M059J (cell line): ENCODE measurements around the gene AGFG2. TPM values are rescaled to one million over a fixed set of nuclear protein-coding genes. Genes with fewer than 3 reads are reported as not detected.
"Not testable (repeated sequence)": the region's sequence is repeated elsewhere in the genome, so short reads cannot be mapped to it uniquely, and the experiment has no call there.

Source experiments
- DNase-seq: peaks from one replicate; pipeline ENCODE4 v3.0.0-alpha.2; 2012; ENCODE audit warnings: low read depth
- total RNA-seq: library from RNA; depleted of rRNA; stranded (reverse); fragments of >200 nt; shearing (Covaris generic); gene quantifications from 2 replicates; pipeline ENCODE4 v1.2.3, GENCODE V29; 2014

Gene AGFG2
- total RNA-seq, 1 experiment from 2014 or later = 24.0 TPM

GRCh38 chr7:100520138-100520537 is 18.9 kb upstream of the AGFG2 start:
- DNase-seq = no peak

- no peak for DNase-seq
Measured at GRCh38 chr7:100521076-100521475, 17.9 kb upstream of the AGFG2 start.

- DNase-seq = not testable (repeated sequence)
Measured at GRCh38 chr7:100521909-100522593, 17.0 kb upstream of the AGFG2 start.

- not testable (repeated sequence) for DNase-seq
Measured at GRCh38 chr7:100523192-100523591, 15.8 kb upstream of the AGFG2 start.

GRCh38 chr7:100528108-100528866 is 10.7 kb upstream of the AGFG2 start:
- DNase-seq = not testable (repeated sequence)

- DNase-seq = no peak
Measured at GRCh38 chr7:100532165-100533022, 6.6 kb upstream of the AGFG2 start.

GRCh38 chr7:100535982-100536381 is 3.0 kb upstream of the AGFG2 start:
- not testable (repeated sequence) for DNase-seq

- DNase-seq = not testable (repeated sequence)
Measured at GRCh38 chr7:100536695-100537094, 2.3 kb upstream of the AGFG2 start.

GRCh38 chr7:100538348-100538653 is 702 bp upstream of the AGFG2 start:
- no peak for DNase-seq

GRCh38 chr7:100539436-100540006 is 518 bp downstream of the AGFG2 start:
- DNase-seq = no peak

- DNase-seq = no peak
Measured at GRCh38 chr7:100540073-100540723, 1.2 kb downstream of the AGFG2 start.

- DNase-seq = not testable (repeated sequence)
Measured at GRCh38 chr7:100541309-100541708, 2.3 kb downstream of the AGFG2 start.

GRCh38 chr7:100543586-100543985 is 4.6 kb downstream of the AGFG2 start:
- DNase-seq = no peak

- no peak for DNase-seq
Measured at GRCh38 chr7:100544386-100544785, 5.4 kb downstream of the AGFG2 start.

- peak; percentile 51 for DNase-seq
Measured at GRCh38 chr7:100544967-100545359, 6.0 kb downstream of the AGFG2 start.

- peak; percentile 97 for DNase-seq
Measured at GRCh38 chr7:100545360-100546128, 6.5 kb downstream of the AGFG2 start.

GRCh38 chr7:100546129-100546925 is 7.3 kb downstream of the AGFG2 start:
- no peak for DNase-seq

- DNase-seq = no peak
Measured at GRCh38 chr7:100546926-100547800, 8.2 kb downstream of the AGFG2 start.

- peak; percentile 70 for DNase-seq
Measured at GRCh38 chr7:100547872-100548271, 8.9 kb downstream of the AGFG2 start.
